PC-9 (cell line): ENCODE data around the gene ADAMTS15.

ENCODE experiments used
- CTCF ChIP-seq: fragments of 200-600 bp; sonication (generic); conservative IDR thresholded peaks from 2 replicates; pipeline ENCODE4 v1.6.1; 2017; ENCODE audit warnings: mixed run types, antibody characterized with exemption, mild to moderate bottlenecking, moderate library complexity
- EZH2 ChIP-seq: fragments of 200-600 bp; sonication (generic); IDR thresholded peaks from 2 replicates; pipeline ENCODE4 v1.8.0; 2017; ENCODE audit warnings: antibody characterized with exemption, low read depth

- TF ChIP-seq CTCF (no peak), EZH2 (no peak)
Measured at GRCh38 chr11:130477586-130478203, 29.2 kb downstream of the ADAMTS15 start.
